Stomach (tissue), 4 donors: ENCODE results near the gene CAV2.

Experiments
- EP300 ChIP-seq: sonication (generic); formaldehyde crosslinking; IDR thresholded peaks from one replicate; pipeline ENCODE4 v1.6.1; 2017; ENCODE audit warnings: antibody characterized with exemption
- POLR2A ChIP-seq, 4 donors: fragments of 450-650 bp; IDR thresholded peaks; one replicate each; pipeline ENCODE4 v1.6.1; 2016; ENCODE audit warnings: antibody characterized with exemption in 4 of 4, control low read depth in 2 of 4, mild to moderate bottlenecking in 1 of 4, moderate library complexity in 1 of 4
- POLR2AphosphoS5 ChIP-seq, 3 donors: sonication (generic); formaldehyde crosslinking; IDR thresholded peaks; one replicate each; pipeline ENCODE4 v1.6.1; 2016; ENCODE audit warnings: antibody characterized with exemption in 3 of 3
- TF ChIP-seq, protein P1 (sequence below), 7 experiments: fragments of 450-650 bp in 4 of 7; fragments of 200-600 bp in 3 of 7; sonication (generic) in 3 of 7; IDR thresholded peaks; one replicate each; pipeline ENCODE4 v1.5.1; 2016 to 2019; ENCODE audit warnings: antibody characterized with exemption in 7 of 7, control low read depth in 2 of 7, mild to moderate bottlenecking in 1 of 7

DNA sequence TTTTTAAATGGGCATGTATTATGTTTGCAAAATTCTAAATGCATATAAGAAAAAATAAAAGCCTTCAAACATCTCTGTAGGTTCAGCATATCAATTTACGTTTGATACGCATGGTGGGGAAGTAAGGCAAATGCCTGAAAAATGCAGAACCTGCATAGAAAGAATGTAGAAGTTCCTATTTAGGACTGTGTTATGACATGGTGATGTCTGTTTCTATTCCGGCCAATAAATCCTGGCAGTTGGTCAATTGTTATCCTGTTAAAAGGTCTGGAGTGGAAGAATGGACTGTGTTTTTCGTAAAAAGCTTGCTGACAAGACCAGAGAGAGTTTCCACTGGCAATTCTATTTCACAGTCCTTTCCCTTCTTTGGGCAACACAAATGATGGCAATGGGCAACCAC is 49.6 kb upstream of the CAV2 start:
- TF ChIP-seq POLR2AphosphoS5 (IDR thresholded peaks at IDR 0.05), result no peak
- TF ChIP-seq, protein P1, sequence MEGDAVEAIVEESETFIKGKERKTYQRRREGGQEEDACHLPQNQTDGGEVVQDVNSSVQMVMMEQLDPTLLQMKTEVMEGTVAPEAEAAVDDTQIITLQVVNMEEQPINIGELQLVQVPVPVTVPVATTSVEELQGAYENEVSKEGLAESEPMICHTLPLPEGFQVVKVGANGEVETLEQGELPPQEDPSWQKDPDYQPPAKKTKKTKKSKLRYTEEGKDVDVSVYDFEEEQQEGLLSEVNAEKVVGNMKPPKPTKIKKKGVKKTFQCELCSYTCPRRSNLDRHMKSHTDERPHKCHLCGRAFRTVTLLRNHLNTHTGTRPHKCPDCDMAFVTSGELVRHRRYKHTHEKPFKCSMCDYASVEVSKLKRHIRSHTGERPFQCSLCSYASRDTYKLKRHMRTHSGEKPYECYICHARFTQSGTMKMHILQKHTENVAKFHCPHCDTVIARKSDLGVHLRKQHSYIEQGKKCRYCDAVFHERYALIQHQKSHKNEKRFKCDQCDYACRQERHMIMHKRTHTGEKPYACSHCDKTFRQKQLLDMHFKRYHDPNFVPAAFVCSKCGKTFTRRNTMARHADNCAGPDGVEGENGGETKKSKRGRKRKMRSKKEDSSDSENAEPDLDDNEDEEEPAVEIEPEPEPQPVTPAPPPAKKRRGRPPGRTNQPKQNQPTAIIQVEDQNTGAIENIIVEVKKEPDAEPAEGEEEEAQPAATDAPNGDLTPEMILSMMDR (IDR thresholded peaks at IDR 0.05), result no peak
- TF ChIP-seq POLR2A (IDR thresholded peaks at IDR 0.05), result no peak
- no peak for TF ChIP-seq EP300
